ENCODE measurements around the gene ATRN.

- TF ChIP-seq CTCF (IDR thresholded peaks at IDR 0.05) = no peak
- no peak for TF ChIP-seq POLR2A (IDR thresholded peaks at IDR 0.05)
These were observed 115.3 kb downstream of the ATRN start for GRCh38 chr20:3586093-3586492.

Measured in tibial nerve (tissue), 3 donors.